H9 (cell line): ENCODE results near the gene ROCK2. TPM values are rescaled to one million over a fixed set of nuclear protein-coding genes. Genes with fewer than 3 reads are reported as not detected.

Experiments used
- DNase-seq: peaks from one replicate; pipeline ENCODE4 v3.0.0-alpha.2; 2017
- H2AFZ ChIP-seq: one replicate; pipeline ENCODE4 v1.6.1; 2013; ENCODE audit warnings: mild to moderate bottlenecking, low read length, control low read depth, moderate library complexity
- H2AK5ac ChIP-seq: 2 replicates; pipeline ENCODE4 v1.6.1; 2013; ENCODE audit warnings: low read length, control low read depth, mixed read lengths; ENCODE audit not compliant: insufficient read length
- H2BK120ac ChIP-seq: one replicate; pipeline ENCODE4 v1.6.1; 2013; ENCODE audit warnings: low read depth, mild to moderate bottlenecking, low read length, control low read depth, inconsistent platforms; ENCODE audit not compliant: poor library complexity, severe bottlenecking
- H2BK12ac ChIP-seq: 2 replicates; pipeline ENCODE4 v1.6.1; 2013; ENCODE audit warnings: low read length, control low read depth, mixed read lengths, low read depth; ENCODE audit not compliant: insufficient read length
- H2BK15ac ChIP-seq: 2 replicates; pipeline ENCODE4 v1.6.1; 2013; ENCODE audit warnings: low read depth, low read length, control low read depth
- H2BK20ac ChIP-seq: one replicate; pipeline ENCODE4 v1.6.1; 2013; ENCODE audit warnings: low read depth, mild to moderate bottlenecking, low read length, control low read depth, inconsistent platforms; ENCODE audit not compliant: poor library complexity, severe bottlenecking
- H2BK5ac ChIP-seq: 2 replicates; pipeline ENCODE4 v1.6.1; 2013; ENCODE audit warnings: low read length, control low read depth, mixed read lengths; ENCODE audit not compliant: insufficient read length
- H3K14ac ChIP-seq: 2 replicates; pipeline ENCODE4 v1.6.1; 2013; ENCODE audit warnings: low read length, control low read depth; ENCODE audit not compliant: insufficient read depth
- H3K18ac ChIP-seq: 2 replicates; pipeline ENCODE4 v1.6.1; 2013; ENCODE audit warnings: low read depth, mild to moderate bottlenecking, mixed read lengths, low read length, control low read depth; ENCODE audit not compliant: insufficient read length
- H3K23ac ChIP-seq: 2 replicates; pipeline ENCODE4 v1.6.1; 2013; ENCODE audit warnings: low read length, control low read depth, mixed read lengths, low read depth; ENCODE audit not compliant: insufficient read length
- H3K23me2 ChIP-seq: 2 replicates; pipeline ENCODE4 v1.6.1; 2013; ENCODE audit warnings: low read depth, mild to moderate bottlenecking, mixed read lengths, low read length, control low read depth; ENCODE audit not compliant: insufficient read length, poor library complexity, severe bottlenecking
- H3K27ac ChIP-seq: 2 replicates; pipeline ENCODE4 v1.5.1; 2013; ENCODE audit warnings: low read length, control low read depth, mixed read lengths, low read depth; ENCODE audit not compliant: insufficient read length
- H3K27me3 ChIP-seq: 2 replicates; pipeline ENCODE4 v1.6.1; 2013; ENCODE audit warnings: low read length, control low read depth, inconsistent platforms; ENCODE audit not compliant: insufficient read depth
- H3K4ac ChIP-seq: 2 replicates; pipeline ENCODE4 v1.6.1; 2013; ENCODE audit warnings: low read depth, mild to moderate bottlenecking, control low read depth, inconsistent platforms, low read length, moderate library complexity
- H3K4me1 ChIP-seq: 2 replicates; pipeline ENCODE4 v1.6.1; 2013; ENCODE audit warnings: low read length, control low read depth, inconsistent platforms; ENCODE audit not compliant: insufficient read depth
- H3K4me2 ChIP-seq: 2 replicates; pipeline ENCODE4 v1.6.1; 2013; ENCODE audit warnings: low read length, control low read depth, mixed read lengths; ENCODE audit not compliant: insufficient read length, insufficient read depth
- H3K56ac ChIP-seq: 2 replicates; pipeline ENCODE4 v1.6.1; 2013; ENCODE audit warnings: low read depth, mild to moderate bottlenecking, mixed read lengths, low read length, control low read depth; ENCODE audit not compliant: insufficient read length
- H3K79me1 ChIP-seq: 2 replicates; pipeline ENCODE4 v1.6.1; 2013; ENCODE audit warnings: low read depth, mild to moderate bottlenecking, moderate library complexity, low read length, control low read depth, inconsistent platforms; ENCODE audit not compliant: insufficient read depth, poor library complexity, severe bottlenecking
- H3K79me2 ChIP-seq: 2 replicates; pipeline ENCODE4 v1.6.1; 2013; ENCODE audit warnings: low read length, control low read depth, inconsistent platforms; ENCODE audit not compliant: insufficient read depth
- H3K9ac ChIP-seq: 2 replicates; pipeline ENCODE4 v1.6.1; 2013; ENCODE audit warnings: low read length, control low read depth, mixed read lengths; ENCODE audit not compliant: insufficient read length; ENCODE audit errors: extremely low read depth
- H3K9me3 ChIP-seq: one replicate; pipeline ENCODE4 v1.6.1; 2013; ENCODE audit warnings: low read depth, low read length, inconsistent platforms; ENCODE audit not compliant: control insufficient read depth
- H3T11ph ChIP-seq: one replicate; pipeline ENCODE4 v1.6.1; 2013; ENCODE audit warnings: mild to moderate bottlenecking, low read length, control low read depth, inconsistent platforms
- H4K20me1 ChIP-seq: one replicate; pipeline ENCODE4 v1.6.1; 2013; ENCODE audit not compliant: control insufficient read depth, insufficient read length, insufficient read depth
- H4K5ac ChIP-seq: 2 replicates; pipeline ENCODE4 v1.6.1; 2013; ENCODE audit warnings: low read depth, mild to moderate bottlenecking, mixed read lengths, low read length, control low read depth; ENCODE audit not compliant: insufficient read length
- H4K8ac ChIP-seq: replicated peaks from 2 replicates; pipeline ENCODE4 v1.6.1; 2013; ENCODE audit warnings: low read length, control low read depth, mixed read lengths, low read depth; ENCODE audit not compliant: insufficient read length
- H4K91ac ChIP-seq: 2 replicates; pipeline ENCODE4 v1.6.1; 2013; ENCODE audit warnings: low read depth, mild to moderate bottlenecking, moderate library complexity, mixed read lengths, low read length, control low read depth; ENCODE audit not compliant: insufficient read length
- H3K27ac Mint-ChIP-seq, 3 experiments: 2 replicates in 2 of 3; 3 replicates in 1 of 3; pipeline ENCODE4 v1.8.0; 2020 to 2021; ENCODE audit warnings: mixed read lengths in 3 of 3, mild to moderate bottlenecking in 1 of 3, moderate library complexity in 1 of 3
- H3K27me3 Mint-ChIP-seq: 2 replicates; pipeline ENCODE4 v1.8.0; 2021; ENCODE audit warnings: low read depth, mild to moderate bottlenecking, moderate library complexity, mixed read lengths
- H3K36me3 Mint-ChIP-seq, 3 experiments: 2 replicates in 2 of 3; 3 replicates in 1 of 3; pipeline ENCODE4 v1.8.0; 2020 to 2021; ENCODE audit warnings: low read depth in 3 of 3, mixed read lengths in 3 of 3; ENCODE audit not compliant: insufficient read depth in 1 of 3
- H3K4me1 Mint-ChIP-seq, 2 experiments: 2 replicates each; pipeline ENCODE4 v1.8.0; 2020; ENCODE audit warnings: mixed read lengths in 2 of 2
- H3K4me3 Mint-ChIP-seq, 2 experiments: 2 replicates in 1 of 2; 3 replicates in 1 of 2; pipeline ENCODE4 v1.8.0; 2020 to 2021; ENCODE audit warnings: mild to moderate bottlenecking in 2 of 2, mixed read lengths in 2 of 2, moderate library complexity in 1 of 2
- H3K9me3 Mint-ChIP-seq, 2 experiments: 2 replicates in 1 of 2; 3 replicates in 1 of 2; pipeline ENCODE4 v1.8.0; 2020; ENCODE audit warnings: mild to moderate bottlenecking in 2 of 2, mixed read lengths in 2 of 2, moderate library complexity in 1 of 2
- WGBS: extraction: QIAGEN DNeasy Blood & Tissue Kit; methylation state at CpG from one replicate; pipeline ENCODE4 v1.1.7; 2013; ENCODE audit warnings: missing lambda C conversion rate, low lambda C conversion rate, mixed read lengths; ENCODE audit not compliant: insufficient read length; ENCODE audit errors: extremely low coverage; 5-methylcytosine and 5-hydroxymethylcytosine counted together
- total RNA-seq: library from RNA; stranded (reverse); gene quantifications from 2 replicates; pipeline ENCODE4 v1.2.1, GENCODE V29; 2021
- TF ChIP-seq, protein P1 (sequence below): fragments of 200-600 bp; sonication (generic); conservative IDR thresholded peaks from 3 replicates; pipeline ENCODE4 v1.8.0; 2021; ENCODE audit warnings: antibody characterized with exemption, mild to moderate bottlenecking

ROCK2 gene
- total RNA-seq, 1 experiment from 2014 or later = 33.2 TPM

DNA sequence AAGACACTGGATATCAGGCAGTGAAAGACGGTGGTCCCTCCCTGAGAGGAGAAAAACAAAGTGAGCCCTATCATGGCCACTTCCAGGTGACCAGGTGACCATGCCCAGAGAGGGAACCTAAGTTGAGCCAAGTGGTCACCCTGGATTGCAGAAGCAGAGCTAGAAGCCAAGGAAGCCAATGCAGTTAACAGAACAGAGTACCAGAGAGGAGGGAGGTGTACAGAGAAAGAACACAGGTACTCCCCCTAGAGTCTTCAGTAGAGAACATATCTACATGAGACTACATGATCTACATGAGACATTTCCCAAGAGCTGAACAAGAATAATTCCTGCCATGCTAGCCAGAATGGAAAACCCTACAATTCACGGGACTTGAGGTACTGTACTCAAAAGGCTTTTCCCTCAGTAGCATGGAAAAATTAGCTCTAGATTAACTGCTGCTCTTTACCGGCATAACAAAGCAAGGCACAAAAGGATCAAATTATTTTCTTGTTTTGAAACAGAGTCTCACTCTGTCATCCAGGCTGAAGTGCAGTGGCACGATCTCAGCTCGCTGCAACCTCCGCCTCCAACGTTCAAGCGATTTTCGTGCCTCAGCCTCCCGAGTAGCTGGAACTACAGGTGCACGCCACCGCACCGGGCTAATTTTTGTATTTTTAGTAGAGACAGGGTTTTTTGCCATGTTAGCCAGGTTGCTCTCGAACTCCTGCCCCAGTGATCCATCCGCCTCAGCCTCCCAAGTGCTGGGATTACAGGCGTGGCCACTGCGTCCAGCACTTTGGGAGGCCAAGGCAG is 23.5 kb downstream of the ROCK2 start:
- Histone ChIP-seq H2AFZ (no peak overlapping the region), H2BK20ac (no peak overlapping the region), H3K4me1 (no peaks in the 10 kb centered on the region), H3K23me2 (no peaks in the 10 kb centered on the region), H2BK15ac (no peak overlapping the region), H3K9me3 (no peaks in the 10 kb centered on the region), H4K20me1 (no peaks in the 10 kb centered on the region), H3K4me2 (no peak overlapping the region), H2BK5ac (no peak overlapping the region), H3K18ac (no peak overlapping the region), H4K5ac (no peak overlapping the region), H2AK5ac (no peak overlapping the region), H3K14ac (no peak overlapping the region), H3K9ac (no peak overlapping the region), H3K56ac (no peak overlapping the region), H4K8ac (no peak overlapping the region), H3K27me3 (no peaks in the 10 kb centered on the region), H3K79me1 (peaks cover 4% of the 10 kb centered on the region), H2BK120ac (no peak overlapping the region), H3K27ac (no peak overlapping the region), H2BK12ac (no peak overlapping the region), H3K23ac (no peak overlapping the region), H3T11ph (no peak overlapping the region), H4K91ac (no peak overlapping the region), H3K79me2 (peaks cover 8% of the 10 kb centered on the region; the same call in 1 of the 2 replicates), H3K4ac (no peak overlapping the region)
- H3K27ac Mint-ChIP-seq = peak overlapping the region in 1 of 3 experiments; percentile 34; a peak in 1 of 7 replicates
- no peaks in the 10 kb centered on the region; a peak in 2 of 4 replicates for H3K4me1 Mint-ChIP-seq
- peaks cover 4 to 5% (median 4%) of the 10 kb centered on the region in 3 experiments; a peak in 4 of 7 replicates for H3K36me3 Mint-ChIP-seq
- no peaks in the 10 kb centered on the region for H3K27me3 Mint-ChIP-seq
- WGBS = no CpG with 5 or more reads among the region's 17 CpGs
- TF ChIP-seq, protein P1, sequence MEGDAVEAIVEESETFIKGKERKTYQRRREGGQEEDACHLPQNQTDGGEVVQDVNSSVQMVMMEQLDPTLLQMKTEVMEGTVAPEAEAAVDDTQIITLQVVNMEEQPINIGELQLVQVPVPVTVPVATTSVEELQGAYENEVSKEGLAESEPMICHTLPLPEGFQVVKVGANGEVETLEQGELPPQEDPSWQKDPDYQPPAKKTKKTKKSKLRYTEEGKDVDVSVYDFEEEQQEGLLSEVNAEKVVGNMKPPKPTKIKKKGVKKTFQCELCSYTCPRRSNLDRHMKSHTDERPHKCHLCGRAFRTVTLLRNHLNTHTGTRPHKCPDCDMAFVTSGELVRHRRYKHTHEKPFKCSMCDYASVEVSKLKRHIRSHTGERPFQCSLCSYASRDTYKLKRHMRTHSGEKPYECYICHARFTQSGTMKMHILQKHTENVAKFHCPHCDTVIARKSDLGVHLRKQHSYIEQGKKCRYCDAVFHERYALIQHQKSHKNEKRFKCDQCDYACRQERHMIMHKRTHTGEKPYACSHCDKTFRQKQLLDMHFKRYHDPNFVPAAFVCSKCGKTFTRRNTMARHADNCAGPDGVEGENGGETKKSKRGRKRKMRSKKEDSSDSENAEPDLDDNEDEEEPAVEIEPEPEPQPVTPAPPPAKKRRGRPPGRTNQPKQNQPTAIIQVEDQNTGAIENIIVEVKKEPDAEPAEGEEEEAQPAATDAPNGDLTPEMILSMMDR = peak; percentile 44
- H3K9me3 Mint-ChIP-seq = no peaks in the 10 kb centered on the region
- no peak overlapping the region for H3K4me3 Mint-ChIP-seq
- no peak for DNase-seq
